K562 (cell line): Measurements from ENCODE around the gene CDCP1. TPM values are rescaled to one million over a fixed set of nuclear protein-coding genes. Genes with fewer than 3 reads are reported as not detected.

Experiments
- DIDO1 ChIP-seq: fragments of 450-650 bp; IDR thresholded peaks from 2 replicates; pipeline ENCODE4 v1.6.1; 2016; ENCODE audit warnings: low read depth, missing biosample characterization, missing genetic modification characterization
- ESRRA ChIP-seq: fragments of 450-650 bp; IDR thresholded peaks from 2 replicates; pipeline ENCODE4 v1.6.1; 2014; ENCODE audit warnings: low read depth, mild to moderate bottlenecking, moderate library complexity, borderline replicate concordance
- FOXA3 ChIP-seq, 2 experiments: fragments of 450-650 bp in 1 of 2; sonication (generic) in 1 of 2; formaldehyde crosslinking; IDR thresholded peaks in 1 of 2; conservative IDR thresholded peaks in 1 of 2; 2 replicates each; pipeline versions ENCODE4 v1.4.0 to v1.8.0; 2020 to 2022; ENCODE audit warnings: mild to moderate bottlenecking in 2 of 2, missing genetic modification reagents in 1 of 2
- FOXK1 ChIP-seq: sonication (generic); formaldehyde crosslinking; IDR thresholded peaks from 2 replicates; pipeline ENCODE4 v1.8.0; 2022; ENCODE audit warnings: missing genetic modification reagents, mild to moderate bottlenecking, borderline replicate concordance
- HDAC6 ChIP-seq: IDR thresholded peaks from 2 replicates; pipeline ENCODE4 v1.6.1; 2012; ENCODE audit warnings: low read depth, mild to moderate bottlenecking, control low read depth, inconsistent platforms, low read length, moderate library complexity
- L3MBTL2 ChIP-seq: fragments of 450-650 bp; IDR thresholded peaks from 2 replicates; pipeline ENCODE4 v1.6.1; 2016; ENCODE audit warnings: mild to moderate bottlenecking, moderate library complexity
- RCOR1 ChIP-seq, 2 experiments: IDR thresholded peaks; 2 replicates each; pipeline ENCODE4 v1.6.1; 2012; ENCODE audit warnings: low read depth in 2 of 2, low read length in 2 of 2, borderline replicate concordance in 1 of 2, improper control_type of control experiment in 1 of 2
- RHOXF2B ChIP-seq: fragments of 250-450 bp; sonication (Bioruptor Pico); conservative IDR thresholded peaks from 2 replicates; pipeline ENCODE4 v1.5.1; 2021
- TFAM ChIP-seq: fragments of 250-450 bp; sonication (Bioruptor Pico); conservative IDR thresholded peaks from 2 replicates; pipeline ENCODE4 v1.5.0; 2021; ENCODE audit warnings: mild to moderate bottlenecking, moderate library complexity
- ZNF140 ChIP-seq: fragments of 250-450 bp; sonication (Bioruptor Pico); IDR thresholded peaks from 2 replicates; pipeline ENCODE4 v1.8.0; 2021; ENCODE audit warnings: moderate library complexity, mild to moderate bottlenecking, inconsistent platforms
- ZNF384 ChIP-seq: IDR thresholded peaks from 2 replicates; pipeline ENCODE4 v1.6.1; 2012; ENCODE audit warnings: low read depth, low read length, improper control_type of control experiment
- ZNF444 ChIP-seq: fragments of 250-450 bp; sonication (Bioruptor Pico); IDR thresholded peaks from 2 replicates; pipeline ENCODE4 v1.4.0; 2020; ENCODE audit warnings: mild to moderate bottlenecking, moderate library complexity
- ZNF695 ChIP-seq: fragments of 450-650 bp; formaldehyde crosslinking; IDR thresholded peaks from 2 replicates; pipeline ENCODE4 v1.4.0; 2020; ENCODE audit warnings: mild to moderate bottlenecking, moderate library complexity
- polyA plus RNA-seq, 8 experiments: library from polyadenylated mRNA; depleted of rRNA in 4 of 8; stranded (reverse) in 5 of 8; unstranded in 3 of 8; fragments of >200 nt; fragmentation: Nextera tagmentation in 2 of 8; fragmentation: Illumina TruSeq in 1 of 8; extraction: Ambion mirVana in 2 of 8; extraction: Trizol in 1 of 8; gene quantifications; 2 replicates each; pipeline versions ENCODE4 v1.2.1 to v1.2.3, GENCODE V29; 2011 to 2014; ENCODE audit warnings: inconsistent platforms in 1 of 8, missing spikeins in 1 of 8
- total RNA-seq, 7 experiments: library from RNA; depleted of rRNA in 6 of 7; stranded (reverse); fragments of >200 nt in 6 of 7; fragmentation: Illumina TruSeq in 2 of 7; extraction: Trizol in 2 of 7; gene quantifications; 2 replicates each; pipeline versions ENCODE4 v1.2.1 to v1.2.3, GENCODE V29; 2011 to 2021; ENCODE audit warnings: low replicate concordance in 1 of 7
- TF ChIP-seq, protein P1 (sequence below), 2 experiments: IDR thresholded peaks; 2 replicates each; pipeline ENCODE4 v1.6.1; 2012; ENCODE audit warnings: improper control_type of control experiment in 2 of 2, low read depth in 2 of 2, low read length in 2 of 2, borderline replicate concordance in 1 of 2
- TF ChIP-seq, protein P2 (sequence below): fragments of 250-450 bp; sonication (Bioruptor Pico); IDR thresholded peaks from 2 replicates; pipeline ENCODE4 v1.5.0; 2020; ENCODE audit warnings: mild to moderate bottlenecking, borderline replicate concordance
- TF ChIP-seq, protein P3 (sequence below): conservative IDR thresholded peaks from 2 replicates; pipeline ENCODE4 v1.6.1; 2011; ENCODE audit warnings: low read depth, mild to moderate bottlenecking, low read length; ENCODE audit not compliant: control insufficient read depth
- TF ChIP-seq, protein P4 (sequence below): fragments of 450-650 bp; formaldehyde crosslinking; conservative IDR thresholded peaks from 2 replicates; pipeline ENCODE4 v1.4.0; 2022; ENCODE audit warnings: mild to moderate bottlenecking, missing genetic modification characterization
- TF ChIP-seq, protein P5 (sequence below): fragments of 250-450 bp; sonication (Bioruptor Pico); IDR thresholded peaks from 2 replicates; pipeline ENCODE4 v1.4.0; 2020

CDCP1 gene
- total and polyA plus RNA-seq, 9 of the 15 experiments (the other 6 are each of a cell fraction or from before 2014, with no cell fraction given), result 3.9 to 16.4 (median 5.2) TPM

DNA sequence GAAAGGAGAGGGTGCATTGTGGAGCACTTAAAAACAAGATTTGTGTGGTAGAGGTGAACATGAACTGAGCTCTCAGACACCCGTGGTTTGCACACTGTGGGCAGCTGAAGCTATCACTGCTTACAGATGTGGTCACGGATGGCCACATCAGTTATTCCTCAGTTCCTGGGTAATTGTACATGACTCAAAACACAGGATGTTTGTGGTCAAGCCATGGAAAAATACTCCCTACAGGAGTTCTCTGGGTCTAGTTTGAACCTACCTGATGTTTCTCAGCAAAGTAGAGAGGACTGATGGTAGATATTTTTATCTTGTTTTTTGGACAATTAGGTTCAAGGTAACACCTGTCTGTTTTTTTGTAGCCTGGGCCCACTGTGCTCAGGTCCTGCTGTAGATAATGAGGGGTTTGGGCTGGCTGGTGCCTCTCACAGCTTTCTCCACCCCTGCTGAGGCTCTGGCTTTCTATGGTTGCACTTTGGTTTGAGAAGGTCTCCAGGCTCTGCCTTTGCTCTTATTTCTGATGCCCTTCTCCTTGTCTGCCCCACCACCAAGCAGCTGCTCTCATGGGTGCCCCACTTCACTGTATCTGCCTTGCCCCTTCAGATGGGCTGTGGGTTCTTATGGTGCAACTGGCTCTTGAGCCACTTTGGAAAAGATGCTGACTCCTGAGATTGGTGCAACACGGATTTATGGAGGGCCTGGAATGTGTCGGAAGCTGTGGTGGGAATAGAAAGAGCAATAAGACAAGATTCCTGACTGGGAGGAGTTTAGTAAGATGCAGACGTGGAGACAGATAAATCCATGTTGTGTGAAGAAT is 40.1 kb downstream of the CDCP1 start (continued):
- TF ChIP-seq, protein P1, sequence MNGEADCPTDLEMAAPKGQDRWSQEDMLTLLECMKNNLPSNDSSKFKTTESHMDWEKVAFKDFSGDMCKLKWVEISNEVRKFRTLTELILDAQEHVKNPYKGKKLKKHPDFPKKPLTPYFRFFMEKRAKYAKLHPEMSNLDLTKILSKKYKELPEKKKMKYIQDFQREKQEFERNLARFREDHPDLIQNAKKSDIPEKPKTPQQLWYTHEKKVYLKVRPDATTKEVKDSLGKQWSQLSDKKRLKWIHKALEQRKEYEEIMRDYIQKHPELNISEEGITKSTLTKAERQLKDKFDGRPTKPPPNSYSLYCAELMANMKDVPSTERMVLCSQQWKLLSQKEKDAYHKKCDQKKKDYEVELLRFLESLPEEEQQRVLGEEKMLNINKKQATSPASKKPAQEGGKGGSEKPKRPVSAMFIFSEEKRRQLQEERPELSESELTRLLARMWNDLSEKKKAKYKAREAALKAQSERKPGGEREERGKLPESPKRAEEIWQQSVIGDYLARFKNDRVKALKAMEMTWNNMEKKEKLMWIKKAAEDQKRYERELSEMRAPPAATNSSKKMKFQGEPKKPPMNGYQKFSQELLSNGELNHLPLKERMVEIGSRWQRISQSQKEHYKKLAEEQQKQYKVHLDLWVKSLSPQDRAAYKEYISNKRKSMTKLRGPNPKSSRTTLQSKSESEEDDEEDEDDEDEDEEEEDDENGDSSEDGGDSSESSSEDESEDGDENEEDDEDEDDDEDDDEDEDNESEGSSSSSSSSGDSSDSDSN (IDR thresholded peaks at IDR 0.05; ENCODE audit: borderline replicate concordance in 1 of 2, low read depth in 2 of 2, low read length in 2 of 2), result no peak
- TF ChIP-seq, protein P2, sequence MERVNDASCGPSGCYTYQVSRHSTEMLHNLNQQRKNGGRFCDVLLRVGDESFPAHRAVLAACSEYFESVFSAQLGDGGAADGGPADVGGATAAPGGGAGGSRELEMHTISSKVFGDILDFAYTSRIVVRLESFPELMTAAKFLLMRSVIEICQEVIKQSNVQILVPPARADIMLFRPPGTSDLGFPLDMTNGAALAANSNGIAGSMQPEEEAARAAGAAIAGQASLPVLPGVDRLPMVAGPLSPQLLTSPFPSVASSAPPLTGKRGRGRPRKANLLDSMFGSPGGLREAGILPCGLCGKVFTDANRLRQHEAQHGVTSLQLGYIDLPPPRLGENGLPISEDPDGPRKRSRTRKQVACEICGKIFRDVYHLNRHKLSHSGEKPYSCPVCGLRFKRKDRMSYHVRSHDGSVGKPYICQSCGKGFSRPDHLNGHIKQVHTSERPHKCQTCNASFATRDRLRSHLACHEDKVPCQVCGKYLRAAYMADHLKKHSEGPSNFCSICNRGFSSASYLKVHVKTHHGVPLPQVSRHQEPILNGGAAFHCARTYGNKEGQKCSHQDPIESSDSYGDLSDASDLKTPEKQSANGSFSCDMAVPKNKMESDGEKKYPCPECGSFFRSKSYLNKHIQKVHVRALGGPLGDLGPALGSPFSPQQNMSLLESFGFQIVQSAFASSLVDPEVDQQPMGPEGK (CRISPR knock-in tag), result peak; percentile 72; the same call in 1 of the 2 replicates
- TF ChIP-seq, protein P3, sequence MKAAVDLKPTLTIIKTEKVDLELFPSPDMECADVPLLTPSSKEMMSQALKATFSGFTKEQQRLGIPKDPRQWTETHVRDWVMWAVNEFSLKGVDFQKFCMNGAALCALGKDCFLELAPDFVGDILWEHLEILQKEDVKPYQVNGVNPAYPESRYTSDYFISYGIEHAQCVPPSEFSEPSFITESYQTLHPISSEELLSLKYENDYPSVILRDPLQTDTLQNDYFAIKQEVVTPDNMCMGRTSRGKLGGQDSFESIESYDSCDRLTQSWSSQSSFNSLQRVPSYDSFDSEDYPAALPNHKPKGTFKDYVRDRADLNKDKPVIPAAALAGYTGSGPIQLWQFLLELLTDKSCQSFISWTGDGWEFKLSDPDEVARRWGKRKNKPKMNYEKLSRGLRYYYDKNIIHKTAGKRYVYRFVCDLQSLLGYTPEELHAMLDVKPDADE, result no peak
- TF ChIP-seq DIDO1, result peak; percentile 76; the same call in 1 of the 2 replicates
- TF ChIP-seq ESRRA, result peak; percentile 84; the same call in 1 of the 2 replicates
- TF ChIP-seq FOXA3 (CRISPR knock-in tag; conservative IDR thresholded peaks at IDR 0.05 in 1 of 2, IDR thresholded peaks at IDR 0.05 in 1 of 2), result peak in 1 of 2 experiments; percentile 42; a peak in 1 of 4 replicates
- no peak for TF ChIP-seq L3MBTL2
- TF ChIP-seq, protein P4, sequence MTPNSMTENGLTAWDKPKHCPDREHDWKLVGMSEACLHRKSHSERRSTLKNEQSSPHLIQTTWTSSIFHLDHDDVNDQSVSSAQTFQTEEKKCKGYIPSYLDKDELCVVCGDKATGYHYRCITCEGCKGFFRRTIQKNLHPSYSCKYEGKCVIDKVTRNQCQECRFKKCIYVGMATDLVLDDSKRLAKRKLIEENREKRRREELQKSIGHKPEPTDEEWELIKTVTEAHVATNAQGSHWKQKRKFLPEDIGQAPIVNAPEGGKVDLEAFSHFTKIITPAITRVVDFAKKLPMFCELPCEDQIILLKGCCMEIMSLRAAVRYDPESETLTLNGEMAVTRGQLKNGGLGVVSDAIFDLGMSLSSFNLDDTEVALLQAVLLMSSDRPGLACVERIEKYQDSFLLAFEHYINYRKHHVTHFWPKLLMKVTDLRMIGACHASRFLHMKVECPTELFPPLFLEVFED (CRISPR knock-in tag), result peak; percentile 95
- peak; percentile 87; the same call in 1 of the 2 replicates for TF ChIP-seq RHOXF2B (CRISPR knock-in tag)
- TF ChIP-seq ZNF695, result peak; percentile 38; the same call in 1 of the 2 replicates
- TF ChIP-seq RCOR1 (IDR thresholded peaks at IDR 0.05; ENCODE audit: borderline replicate concordance in 1 of 2, low read depth in 2 of 2, low read length in 2 of 2), result peak in 1 of 2 experiments; percentile 65; a peak in 1 of 4 replicates
- peak; percentile 82; the same call in 1 of the 2 replicates for TF ChIP-seq ZNF444 (CRISPR knock-in tag)
- TF ChIP-seq, protein P5, sequence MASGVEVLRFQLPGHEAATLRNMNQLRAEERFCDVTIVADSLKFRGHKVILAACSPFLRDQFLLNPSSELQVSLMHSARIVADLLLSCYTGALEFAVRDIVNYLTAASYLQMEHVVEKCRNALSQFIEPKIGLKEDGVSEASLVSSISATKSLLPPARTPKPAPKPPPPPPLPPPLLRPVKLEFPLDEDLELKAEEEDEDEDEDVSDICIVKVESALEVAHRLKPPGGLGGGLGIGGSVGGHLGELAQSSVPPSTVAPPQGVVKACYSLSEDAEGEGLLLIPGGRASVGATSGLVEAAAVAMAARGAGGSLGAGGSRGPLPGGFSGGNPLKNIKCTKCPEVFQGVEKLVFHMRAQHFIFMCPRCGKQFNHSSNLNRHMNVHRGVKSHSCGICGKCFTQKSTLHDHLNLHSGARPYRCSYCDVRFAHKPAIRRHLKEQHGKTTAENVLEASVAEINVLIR (CRISPR knock-in tag), result peak; percentile 74
- TF ChIP-seq HDAC6, result no peak
- TF ChIP-seq TFAM (CRISPR knock-in tag), result no peak
- peak; percentile 69; the same call in 1 of the 2 replicates for TF ChIP-seq ZNF140 (CRISPR knock-in tag)
- 0 out of 2 replicates have a peak, but pooled peaks have one; percentile 44 for TF ChIP-seq FOXK1
- no peak for TF ChIP-seq ZNF384
